ENCODE measurements around the gene TEKTIP1. TPM values are rescaled to one million over a fixed set of nuclear protein-coding genes. Genes with fewer than 3 reads are reported as not detected.
"Not testable (repeated sequence)": the region's sequence is repeated elsewhere in the genome, so short reads cannot be mapped to it uniquely, and the experiment has no call there.

The TEKTIP1 gene
- total RNA-seq, 2 donors from 2014 or later: 3.0 to 3.8 TPM

DNA sequence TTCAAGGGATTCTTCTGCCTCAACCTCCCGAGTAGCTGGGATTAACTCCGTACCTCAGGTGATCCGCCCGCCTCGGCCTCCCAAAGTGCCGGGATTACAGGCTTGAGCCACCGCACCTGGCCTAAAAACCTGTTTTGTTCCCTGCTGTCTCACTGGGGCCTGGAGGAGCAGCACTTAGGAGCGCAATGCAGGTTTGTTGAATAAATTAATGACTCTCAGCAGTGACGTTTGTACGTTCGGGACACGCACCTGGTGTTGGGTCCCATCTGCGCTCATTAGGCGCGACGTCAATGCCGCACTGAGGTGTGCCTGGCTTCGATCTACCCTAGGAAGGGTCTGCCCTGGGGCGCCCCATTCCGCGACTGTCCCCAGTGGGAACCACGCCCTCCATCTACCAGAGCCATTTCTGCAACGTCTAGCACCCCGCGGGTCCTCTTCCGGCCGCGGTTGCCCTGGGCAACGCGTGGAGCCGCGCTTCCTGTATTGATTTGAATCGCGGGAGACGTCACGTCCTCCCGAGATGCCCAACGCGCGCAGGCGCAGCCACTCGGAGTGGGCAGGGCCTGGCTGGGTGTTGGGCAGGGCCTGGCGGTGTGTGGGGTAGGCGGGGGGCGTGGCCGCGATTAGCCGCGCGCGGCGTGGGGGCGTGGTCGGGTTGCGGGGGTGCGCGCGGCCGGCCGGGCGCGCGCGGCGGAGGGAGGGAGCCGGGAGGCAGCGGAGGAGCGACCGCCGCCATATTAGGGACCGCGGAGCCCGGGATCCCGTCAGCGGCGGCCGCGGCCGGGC lies 33.2 kb upstream of the TEKTIP1 start, which contains the start of gene FZR1:
Gene FZR1, plus strand, starts transcription at position 714 of the 786 bp plus-strand sequence. CDS start 16,679 bp downstream, outside the sequence.
- ATAC-seq: peak; percentile 88 to 96
- peaks cover 18 to 24% of the 10 kb centered on the region in 2 donors for H3K36me3 Mint-ChIP-seq
- peaks cover 0 to 3% of the 10 kb centered on the region in 2 donors for H3K9me3 Mint-ChIP-seq
- peak; percentile 100 for DNase-seq (ENCODE audit: low spot score in 2 of 2)
- peak within 1 kb of the TSS; percentile 91 to 95 for H3K27ac Mint-ChIP-seq

DNA sequence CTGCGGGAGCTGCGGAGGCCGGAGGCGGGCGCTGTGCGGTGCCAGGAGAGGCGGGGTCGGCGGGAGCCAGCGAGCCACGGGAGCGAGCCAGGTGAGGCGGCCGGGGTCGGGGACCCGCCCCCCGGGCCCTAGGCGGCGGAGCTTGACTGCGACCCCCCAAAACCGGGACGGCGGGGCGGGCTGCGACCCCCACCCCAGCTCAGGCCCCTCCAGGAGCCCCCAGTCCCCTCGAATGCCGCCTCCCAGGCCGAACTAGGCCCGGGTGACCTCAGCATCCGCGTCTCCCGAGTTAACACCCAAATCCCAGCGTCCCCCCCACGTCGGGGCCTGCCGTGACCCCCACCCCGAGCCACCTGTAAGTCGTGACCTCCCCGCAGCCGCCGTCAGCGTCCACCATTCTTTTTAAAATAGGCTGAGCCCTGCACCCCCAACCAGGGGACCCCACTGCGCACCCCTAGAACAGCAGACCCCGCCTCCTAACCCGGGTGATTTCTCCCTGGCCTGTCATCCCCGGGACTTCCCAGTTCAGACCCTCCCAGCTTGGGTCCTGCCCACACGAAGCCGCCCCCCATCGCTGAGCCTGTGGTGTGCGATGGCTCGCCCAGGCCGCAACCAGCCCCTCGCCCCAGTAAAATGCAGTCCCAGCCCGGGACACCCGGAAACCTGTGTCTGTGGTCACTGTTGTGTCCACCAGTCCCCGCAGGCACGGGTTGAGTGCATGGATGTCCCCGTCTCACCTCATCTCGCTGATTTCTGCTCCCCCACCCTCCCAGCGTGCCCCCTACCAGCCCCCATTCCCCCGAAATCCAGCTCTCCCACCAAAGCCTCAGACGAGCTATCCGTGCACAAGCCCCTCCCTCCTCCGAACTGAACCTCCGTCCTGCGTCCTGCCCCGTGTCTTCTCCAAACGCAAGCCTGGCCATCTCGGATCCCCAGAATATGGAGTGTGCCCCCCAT lies 32.3 kb upstream of the TEKTIP1 start:
- peak overlapping the region; percentile 91 to 93 for H3K27ac Mint-ChIP-seq
- ATAC-seq: peak in 1 of 2 donors; percentile 4

DNA sequence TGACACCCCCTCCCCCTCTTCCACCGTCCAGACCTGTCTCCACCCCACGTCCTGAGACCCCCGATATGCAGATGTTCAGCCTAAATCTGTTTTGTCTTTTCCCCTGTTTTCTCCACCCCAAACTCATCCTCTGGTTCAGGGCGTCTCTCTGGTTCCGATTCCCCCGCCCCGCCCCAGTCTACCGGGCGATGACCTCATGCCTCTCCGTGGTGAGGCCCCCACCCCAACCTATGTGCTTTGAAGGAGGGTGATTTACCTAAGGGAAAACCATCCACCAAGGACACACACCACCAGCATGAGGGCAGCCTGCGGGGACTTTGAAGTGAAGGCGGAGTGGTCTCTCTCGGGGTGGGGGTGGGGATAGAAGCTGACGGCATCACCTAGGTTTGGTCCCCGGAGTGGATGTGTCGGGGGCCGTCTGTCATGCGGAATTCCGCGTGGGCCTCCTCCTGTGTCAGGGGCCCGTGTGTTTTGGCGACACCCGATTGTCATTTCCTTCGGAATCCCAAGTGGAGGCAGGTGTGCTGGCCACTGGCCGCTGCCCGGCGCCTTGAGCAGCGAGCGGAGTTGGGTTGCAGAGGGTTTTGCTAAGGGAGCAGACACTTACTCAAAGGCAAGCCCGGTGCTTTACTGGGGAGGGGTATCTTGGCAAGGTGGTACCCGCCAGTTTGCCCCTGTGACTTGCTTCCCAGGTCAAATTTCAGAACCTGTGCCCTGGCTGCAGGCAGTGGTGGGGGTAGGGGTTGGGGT lies 31.4 kb upstream of the TEKTIP1 start:
- ATAC-seq (peak in 1 of 2 donors; percentile 7), DNase-seq (ENCODE audit: low spot score in 2 of 2) (peak in 1 of 2 donors; percentile 16)
- Mint-ChIP-seq H3K9me3 (no peaks in the 10 kb centered on the region), H3K36me3 (peaks cover 18 to 21% of the 10 kb centered on the region in 2 donors), H3K27ac (peak overlapping the region; percentile 91 to 93)

More for the DNA sequence above, 32.3 kb upstream of the TEKTIP1 start:
- DNase-seq (ENCODE audit: low spot score in 2 of 2): peak in 1 of 2 donors; percentile 22
- no peaks in the 10 kb centered on the region for H3K9me3 Mint-ChIP-seq
- H3K36me3 Mint-ChIP-seq: peaks cover 18 to 21% of the 10 kb centered on the region in 2 donors

DNA sequence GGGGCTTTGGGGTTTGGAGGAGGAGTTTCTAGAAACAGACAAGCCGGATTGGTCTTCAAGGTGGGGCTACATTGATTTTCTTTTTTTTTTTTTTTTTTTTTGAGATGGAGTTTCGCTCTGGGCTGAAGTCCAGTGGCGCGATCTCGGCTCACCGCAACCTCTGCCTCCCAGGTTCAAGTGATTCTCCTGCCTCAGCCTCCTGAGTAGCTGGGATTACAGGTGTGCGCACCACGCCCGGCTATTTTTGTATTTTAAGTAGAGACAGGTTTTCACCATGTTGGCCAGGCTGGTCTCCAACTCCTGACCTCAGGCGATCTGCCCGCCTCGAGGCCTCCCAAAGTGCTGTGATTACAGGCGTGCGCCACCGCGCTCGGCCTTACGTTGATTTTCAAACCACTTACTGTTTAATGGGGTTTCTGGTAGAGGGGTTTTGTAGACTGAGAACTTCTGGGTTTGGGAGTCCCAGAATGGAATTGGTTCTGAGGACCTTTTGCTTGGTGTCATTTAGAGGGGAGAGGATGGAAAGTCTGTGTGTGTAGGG lies 30.8 kb upstream of the TEKTIP1 start:
- H3K36me3 Mint-ChIP-seq: peaks cover 18 to 21% of the 10 kb centered on the region in 2 donors

DNA sequence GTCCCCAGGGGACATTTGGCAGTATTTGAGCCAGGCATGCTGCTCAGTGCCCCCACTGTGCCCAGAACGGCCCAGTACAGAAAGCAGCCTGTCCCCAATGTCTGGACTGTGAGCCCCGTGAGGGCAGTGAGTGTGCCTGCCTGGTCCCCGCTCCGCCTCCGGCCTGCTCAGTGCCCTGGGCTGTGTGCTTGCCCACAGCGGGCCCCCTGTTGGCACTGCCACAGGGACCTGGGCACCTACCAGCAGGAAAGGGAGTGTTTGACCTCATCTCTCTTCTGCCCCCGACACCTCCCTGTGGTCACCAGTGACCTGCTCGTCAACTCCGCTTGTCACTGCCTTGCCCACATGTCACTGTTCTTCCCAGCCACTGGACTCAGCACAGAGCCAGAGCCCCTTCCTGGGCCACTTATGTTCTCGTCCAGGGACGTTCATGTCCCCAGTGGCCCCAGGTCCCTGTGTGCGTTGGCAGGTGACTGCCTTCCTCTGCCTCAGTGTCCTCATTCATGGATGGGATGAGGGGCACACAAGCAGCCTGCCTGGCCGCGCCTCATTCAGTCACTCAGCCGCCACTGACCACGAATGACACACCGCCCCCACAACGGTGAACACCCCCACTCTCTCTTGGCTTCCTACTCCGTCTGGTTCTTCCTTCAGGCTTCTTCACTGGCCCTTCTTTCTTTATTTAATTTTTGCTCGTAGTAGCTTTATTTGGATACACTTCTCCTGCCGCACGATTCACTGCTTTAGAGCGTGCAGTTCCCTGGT lies 30.0 kb upstream of the TEKTIP1 start:
- ATAC-seq (no peak), DNase-seq (ENCODE audit: low spot score in 2 of 2) (no peak)
- Mint-ChIP-seq H3K9me3 (no peaks in the 10 kb centered on the region), H3K27ac (peak overlapping the region; percentile 16 to 93), H3K36me3 (peaks cover 18 to 21% of the 10 kb centered on the region in 2 donors)

More for the DNA sequence above, 30.8 kb upstream of the TEKTIP1 start:
- H3K9me3 Mint-ChIP-seq; H3K27ac Mint-ChIP-seq; DNase-seq (ENCODE audit: low spot score in 2 of 2); ATAC-seq: not testable (repeated sequence)

DNA sequence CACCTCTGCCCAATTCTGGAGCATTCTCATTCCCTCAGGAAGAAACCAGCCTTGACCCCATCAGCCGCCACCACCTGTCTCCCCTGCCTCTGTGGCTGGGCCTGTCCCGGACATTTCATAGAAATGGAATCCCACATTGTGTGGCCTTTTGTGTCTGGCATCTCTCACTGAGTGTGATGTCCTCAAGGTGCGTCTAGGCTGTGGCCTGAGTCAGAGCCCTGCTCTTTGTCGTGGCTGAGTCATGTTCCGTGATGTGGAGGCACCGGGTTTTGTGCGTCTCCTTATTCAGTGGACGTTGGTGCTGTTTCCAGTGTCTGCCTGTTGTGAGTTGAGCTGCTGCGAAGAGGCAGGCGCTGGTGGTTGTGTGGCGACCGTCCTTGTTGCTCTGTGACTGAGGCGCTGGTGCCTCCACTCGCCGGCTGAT lies 29.4 kb upstream of the TEKTIP1 start:
- H3K9me3 Mint-ChIP-seq: no peaks in the 10 kb centered on the region
- DNase-seq (ENCODE audit: low spot score in 2 of 2) (no peak), ATAC-seq (peak in 1 of 2 donors; percentile 19)
- peaks cover 18 to 21% of the 10 kb centered on the region in 2 donors for H3K36me3 Mint-ChIP-seq
- H3K27ac Mint-ChIP-seq: peak overlapping the region; percentile 16 to 93

DNA sequence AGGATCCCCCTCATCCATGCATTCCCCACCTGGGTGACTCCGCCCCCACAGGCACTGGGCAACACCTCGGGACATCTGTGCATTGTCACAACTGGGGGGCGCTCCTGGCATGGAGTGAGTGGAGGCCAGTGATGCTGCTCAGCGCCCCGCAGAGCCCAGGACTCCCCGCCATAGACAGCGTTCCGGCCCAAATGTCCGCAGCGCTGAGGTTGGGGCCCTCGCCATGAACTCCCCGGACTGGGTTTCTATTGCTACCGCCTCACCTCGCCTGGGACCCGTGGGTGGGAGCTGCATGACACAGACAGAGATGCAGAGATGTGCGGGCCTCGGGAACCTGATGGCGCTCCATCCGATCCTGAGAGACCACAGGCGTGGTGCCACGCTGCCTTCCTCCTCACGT lies 28.2 kb upstream of the TEKTIP1 start:
- ATAC-seq (no peak), DNase-seq (ENCODE audit: low spot score in 2 of 2) (no peak)
- Mint-ChIP-seq H3K36me3 (peaks cover 15 to 21% of the 10 kb centered on the region in 2 donors), H3K9me3 (no peaks in the 10 kb centered on the region), H3K27ac (no peak overlapping the region)

DNA sequence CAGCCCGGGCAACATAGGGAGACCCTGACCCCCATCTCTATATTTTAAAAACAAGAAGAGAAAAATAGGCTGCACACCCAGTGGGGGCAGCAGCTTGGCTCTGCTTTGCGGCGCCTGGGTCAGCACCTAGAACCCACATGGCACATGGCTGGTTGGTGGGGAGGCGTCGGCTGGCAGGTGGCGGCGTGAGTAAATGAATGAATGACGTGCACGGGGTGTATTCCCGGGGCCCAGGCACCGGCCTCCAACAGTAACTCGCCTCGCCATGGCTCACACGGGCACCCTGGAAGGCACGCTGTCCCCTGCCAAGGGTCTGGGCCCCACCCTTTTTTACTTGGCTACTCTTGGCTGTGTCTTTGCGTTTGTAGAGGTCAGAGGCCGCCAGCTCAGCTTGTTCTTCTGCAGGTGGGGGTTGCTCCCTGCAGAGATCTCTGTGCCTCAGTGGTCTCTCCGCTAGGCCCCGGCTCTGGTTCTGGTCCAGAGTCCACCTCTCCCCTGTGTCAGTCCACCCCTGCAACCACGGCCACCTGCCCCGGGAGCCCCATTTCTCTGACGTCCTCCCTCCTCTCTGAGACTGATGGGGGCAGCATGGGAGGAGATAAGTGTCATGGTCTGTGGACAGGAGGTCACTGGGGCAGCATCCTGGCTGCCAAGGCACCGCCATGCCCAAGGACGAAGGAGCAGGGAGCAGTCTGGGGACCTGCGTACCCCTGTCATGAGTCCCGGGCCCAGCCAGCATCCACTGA lies 27.3 kb upstream of the TEKTIP1 start:
- DNase-seq (ENCODE audit: low spot score in 2 of 2) (no peak), ATAC-seq (no peak)
- Mint-ChIP-seq H3K36me3 (peaks cover 9 to 19% of the 10 kb centered on the region in 2 donors), H3K9me3 (no peaks in the 10 kb centered on the region), H3K27ac (no peak overlapping the region)

DNA sequence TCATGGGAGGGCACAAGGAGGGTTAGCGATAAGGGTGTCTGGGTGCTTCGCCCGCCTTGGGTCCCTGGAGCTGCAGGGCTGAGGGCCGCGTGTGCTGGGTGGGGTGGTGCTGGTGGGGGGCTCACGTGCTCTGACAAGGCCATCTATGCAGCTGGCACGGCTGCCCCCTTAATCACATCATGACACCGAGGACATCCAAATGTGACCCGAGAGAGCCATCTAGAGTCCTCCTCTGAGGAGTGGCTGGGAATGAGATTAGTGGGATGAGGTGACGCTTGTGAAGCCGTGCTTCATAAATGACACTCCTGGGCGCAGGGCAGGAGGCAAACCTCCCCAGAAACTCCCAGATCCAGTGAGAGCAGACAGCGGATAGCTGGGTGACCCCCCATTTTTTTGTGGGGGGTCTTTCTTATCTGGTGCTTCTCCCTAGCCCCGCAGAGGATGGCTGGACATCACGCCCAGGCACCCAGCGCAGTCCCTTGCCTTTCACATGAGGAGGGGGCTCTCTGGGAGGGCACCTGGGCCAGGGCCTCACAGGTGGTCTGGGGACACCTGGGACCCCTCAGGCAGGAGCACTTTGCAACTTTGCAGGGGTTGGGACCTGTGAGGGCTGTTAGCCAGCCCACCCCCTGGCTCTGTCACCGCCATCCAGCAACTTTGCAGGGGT lies 26.3 kb upstream of the TEKTIP1 start:
- Mint-ChIP-seq H3K27ac (peak overlapping the region in 1 of 2 donors; percentile 60), H3K9me3 (no peaks in the 10 kb centered on the region), H3K36me3 (peaks cover 0 to 9% of the 10 kb centered on the region in 2 donors)
- ATAC-seq: no peak
- no peak for DNase-seq (ENCODE audit: low spot score in 2 of 2)

DNA sequence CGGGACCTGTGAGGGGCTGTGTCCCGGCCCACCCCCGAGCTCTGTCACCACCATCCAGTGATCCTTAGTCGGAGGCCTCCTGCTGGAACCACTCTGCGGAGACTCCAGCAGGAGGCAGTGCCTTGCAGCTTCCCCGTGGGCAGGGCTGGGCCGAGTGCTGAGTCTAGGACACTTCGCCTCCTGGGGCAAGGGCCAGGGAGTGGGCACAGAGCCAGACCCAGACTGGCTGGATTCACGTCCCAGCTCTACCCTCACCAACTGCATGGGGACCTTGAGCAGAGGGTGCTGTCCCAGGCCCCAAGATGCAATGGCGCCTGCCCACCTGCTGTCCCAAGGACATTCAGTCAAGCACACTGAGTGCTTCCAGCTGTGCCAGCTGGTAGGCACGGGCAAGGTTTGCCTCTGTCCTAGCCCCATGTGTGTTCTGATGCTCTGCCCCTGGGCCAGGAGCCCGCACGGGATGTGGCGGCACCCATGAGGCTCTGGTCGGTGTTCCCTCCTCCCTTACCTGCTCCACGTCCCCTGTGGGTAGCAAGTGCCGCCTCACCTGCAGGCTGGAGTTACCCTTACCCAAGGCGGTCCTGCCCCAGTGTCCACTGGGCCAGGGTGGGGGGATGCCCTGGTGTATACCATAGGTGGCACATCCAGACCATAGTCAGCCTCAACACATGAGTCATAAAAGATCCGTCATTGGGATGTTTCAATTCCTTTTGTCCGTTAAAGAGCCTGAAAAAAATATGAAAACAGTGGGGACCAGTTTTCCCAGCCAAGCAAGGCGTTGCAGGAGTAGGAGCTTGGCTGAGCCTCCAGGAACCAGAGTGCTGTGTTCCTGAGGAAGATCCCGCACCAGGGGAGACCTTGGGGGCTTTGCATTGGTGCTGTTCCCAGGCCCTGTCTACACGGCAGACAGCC lies 25.5 kb upstream of the TEKTIP1 start:
- ATAC-seq (no peak), DNase-seq (ENCODE audit: low spot score in 2 of 2) (no peak)
- no peak overlapping the region for H3K27ac Mint-ChIP-seq

DNA sequence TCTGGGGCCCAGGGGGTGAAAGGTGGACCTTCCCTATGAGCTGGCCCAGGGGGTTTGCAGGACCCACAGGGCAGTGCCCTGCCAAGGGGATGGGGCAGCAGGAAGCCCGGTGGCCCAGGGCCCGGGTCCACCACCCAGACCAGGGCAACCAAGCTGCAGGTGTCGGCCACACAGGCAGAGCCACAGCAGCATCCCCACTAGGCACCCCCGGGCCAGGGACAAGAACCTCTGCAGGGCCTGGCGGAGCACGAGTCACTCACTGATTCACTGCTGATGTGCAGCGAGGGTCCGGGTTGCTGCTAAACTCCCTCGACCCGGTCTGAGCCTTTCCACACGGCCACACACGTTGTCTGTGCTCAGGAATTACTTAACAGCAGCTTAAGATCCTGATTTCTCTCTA lies 24.0 kb upstream of the TEKTIP1 start:
- no peak for DNase-seq (ENCODE audit: low spot score in 2 of 2)

More for the DNA sequence above, 25.5 kb upstream of the TEKTIP1 start:
- no peaks in the 10 kb centered on the region for H3K9me3 Mint-ChIP-seq
- H3K36me3 Mint-ChIP-seq: peaks cover 0 to 9% of the 10 kb centered on the region in 2 donors

DNA sequence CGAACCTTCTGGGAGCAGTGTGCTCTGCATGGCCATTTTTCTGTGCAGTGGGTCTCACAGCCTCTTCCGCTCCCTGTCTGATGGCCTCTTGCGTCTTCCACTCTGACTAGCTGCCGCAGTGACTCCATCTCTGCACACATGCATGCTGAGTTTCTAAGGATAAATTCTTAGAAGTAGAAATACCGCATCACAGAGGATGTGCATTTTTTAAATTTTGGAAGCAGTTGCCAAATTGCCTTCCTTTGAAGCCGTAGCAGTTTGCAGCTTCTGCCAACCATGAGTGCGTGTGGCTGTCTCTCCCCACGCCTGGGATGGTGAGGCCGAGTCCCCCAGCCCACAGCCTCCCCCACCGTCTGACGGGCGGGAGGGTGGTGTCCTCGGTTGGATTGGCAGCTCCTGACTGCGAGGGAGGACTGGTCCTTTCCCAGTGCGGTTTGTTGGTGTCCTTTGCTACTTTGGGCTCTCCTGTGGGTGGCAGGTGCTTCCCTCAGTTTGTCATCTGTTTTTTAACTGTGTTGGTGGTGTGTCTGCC lies 23.0 kb upstream of the TEKTIP1 start:
- H3K36me3 Mint-ChIP-seq: no peaks in the 10 kb centered on the region
- DNase-seq (ENCODE audit: low spot score in 2 of 2) (no peak), ATAC-seq (no peak)
- peak overlapping the region in 1 of 2 donors; percentile 31 for H3K27ac Mint-ChIP-seq
- H3K9me3 Mint-ChIP-seq: no peaks in the 10 kb centered on the region

More for the DNA sequence above, 24.0 kb upstream of the TEKTIP1 start:
- no peak for ATAC-seq
- no peak overlapping the region for H3K27ac Mint-ChIP-seq
- H3K9me3 Mint-ChIP-seq: no peaks in the 10 kb centered on the region
- no peaks in the 10 kb centered on the region for H3K36me3 Mint-ChIP-seq

DNA sequence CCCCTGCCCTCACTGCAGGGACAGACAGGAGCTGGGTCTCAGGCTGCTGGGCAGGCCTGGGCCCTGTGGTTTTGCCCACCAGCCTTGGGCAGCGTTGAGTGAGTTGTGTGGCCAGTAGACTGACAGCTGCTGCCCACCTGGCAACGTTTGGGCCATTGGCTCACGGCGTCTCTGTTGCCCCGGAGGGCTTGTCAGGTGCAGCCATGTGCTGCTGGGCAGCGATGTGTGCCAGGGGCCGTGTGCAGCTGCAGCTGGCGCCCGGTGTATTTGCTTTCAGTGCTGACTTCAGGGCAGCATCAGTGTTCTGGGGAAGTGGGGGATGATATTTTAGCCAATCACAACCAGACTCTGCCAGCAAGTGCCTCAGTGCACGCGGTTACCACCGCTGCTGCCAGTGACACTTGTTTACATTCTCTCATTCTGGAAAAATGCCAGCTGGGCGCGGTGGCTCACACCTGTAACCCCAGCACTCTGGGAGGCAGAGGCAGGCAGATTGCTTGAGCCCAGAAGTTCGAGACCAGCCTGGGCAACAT lies 22.2 kb upstream of the TEKTIP1 start:
- ATAC-seq (peak in 1 of 2 donors; percentile 48), DNase-seq (ENCODE audit: low spot score in 2 of 2) (no peak)
- Mint-ChIP-seq H3K27ac (peak overlapping the region; percentile 31 to 72), H3K36me3 (no peaks in the 10 kb centered on the region), H3K9me3 (no peaks in the 10 kb centered on the region)

All from activated naive CD4-positive, alpha-beta T cell treated with anti-CD3 and anti-CD28 coated beads, Interleukin-2, amount 50 U/mL, for 72 hours (primary cell).